Measurements from ENCODE around the gene HCN3. TPM values are rescaled to one million over a fixed set of nuclear protein-coding genes. Genes with fewer than 3 reads are reported as not detected.
A peak's percentile ranks its signal among the peaks of the same experiment; 100 is the strongest.

HCN3 gene
- total and polyA plus RNA-seq, 2 of the 13 experiments (the other 11 are each of a cell fraction or from before 2014, with no cell fraction given) = 2.4 to 10.2 TPM

DNA sequence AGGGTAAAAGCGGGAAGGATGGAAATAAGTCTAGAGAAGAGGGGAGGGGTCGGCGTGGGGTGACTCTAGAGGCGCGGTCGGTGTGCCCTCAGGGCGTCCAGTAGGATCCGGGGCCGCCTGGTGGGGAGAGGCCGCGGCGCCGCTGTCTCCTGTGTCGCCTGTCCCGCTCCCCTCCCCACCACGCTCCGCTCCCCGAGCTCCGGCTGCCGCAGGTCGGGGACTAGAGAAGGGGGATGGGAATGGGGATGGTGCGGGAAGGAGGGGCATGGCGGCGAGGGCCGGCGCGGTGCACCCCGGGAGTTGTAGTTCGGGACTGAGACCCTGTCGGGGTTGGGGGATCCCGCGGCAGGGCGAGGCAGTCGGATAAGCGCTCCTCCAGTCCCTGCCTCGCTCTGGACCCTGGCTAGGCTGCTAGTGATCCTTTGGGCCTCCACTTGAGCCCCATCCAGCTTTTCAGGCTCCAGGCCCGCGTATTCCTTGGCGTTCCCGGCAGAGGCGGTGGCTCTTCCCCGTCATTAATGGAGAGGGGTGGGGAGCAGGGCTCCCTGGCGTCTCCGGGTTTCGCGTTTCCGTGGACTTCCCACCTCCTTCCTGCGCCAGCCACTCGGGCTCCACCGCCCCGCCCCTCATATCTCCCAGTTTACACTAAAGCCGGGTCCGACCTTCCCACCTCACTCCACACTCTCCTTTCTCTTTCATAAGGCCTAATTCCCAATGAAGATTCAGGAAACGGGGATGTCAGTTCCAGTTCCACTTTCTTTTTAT, 21.8 kb upstream of the HCN3 start, which contains the start of gene ENTREP3 (continued):
- TF ChIP-seq ZNF564 (CRISPR knock-in tag; IDR thresholded peaks at IDR 0.05) = no peak
- no peak for TF ChIP-seq ZNF20 (CRISPR knock-in tag; IDR thresholded peaks at IDR 0.05)
- no peak for TF ChIP-seq PRPF4 (IDR thresholded peaks at IDR 0.05; ENCODE audit: low read depth, low read length, poor library complexity, severe bottlenecking)
- TF ChIP-seq SAP130 (CRISPR knock-in tag; IDR thresholded peaks at IDR 0.05; ENCODE audit: low read depth) = peak; percentile 87
- TF ChIP-seq ZNF547 (CRISPR knock-in tag; IDR thresholded peaks at IDR 0.05) = no peak
- no peak for TF ChIP-seq ZNF33B (CRISPR knock-in tag; IDR thresholded peaks at IDR 0.05)
- TF ChIP-seq SP2 (CRISPR knock-in tag; IDR thresholded peaks at IDR 0.05) = peak; percentile 22; the same call in 1 of the 2 replicates
- TF ChIP-seq NFE2L2 (IDR thresholded peaks at IDR 0.05; ENCODE audit: low read length) = no peak
- peak; percentile 37; the same call in 1 of the 2 replicates for TF ChIP-seq HDAC1 (CRISPR knock-in tag; IDR thresholded peaks at IDR 0.05)
- peak; percentile 82 for TF ChIP-seq KAT8 (CRISPR knock-in tag; IDR thresholded peaks at IDR 0.05)
- peak; percentile 40; the same call in 1 of the 2 replicates for TF ChIP-seq RXRA (CRISPR knock-in tag; IDR thresholded peaks at IDR 0.05)
- TF ChIP-seq RFXAP (CRISPR knock-in tag; IDR thresholded peaks at IDR 0.05; ENCODE audit: borderline replicate concordance) = peak; percentile 64; the same call in 1 of the 2 replicates
- TF ChIP-seq, protein P1, sequence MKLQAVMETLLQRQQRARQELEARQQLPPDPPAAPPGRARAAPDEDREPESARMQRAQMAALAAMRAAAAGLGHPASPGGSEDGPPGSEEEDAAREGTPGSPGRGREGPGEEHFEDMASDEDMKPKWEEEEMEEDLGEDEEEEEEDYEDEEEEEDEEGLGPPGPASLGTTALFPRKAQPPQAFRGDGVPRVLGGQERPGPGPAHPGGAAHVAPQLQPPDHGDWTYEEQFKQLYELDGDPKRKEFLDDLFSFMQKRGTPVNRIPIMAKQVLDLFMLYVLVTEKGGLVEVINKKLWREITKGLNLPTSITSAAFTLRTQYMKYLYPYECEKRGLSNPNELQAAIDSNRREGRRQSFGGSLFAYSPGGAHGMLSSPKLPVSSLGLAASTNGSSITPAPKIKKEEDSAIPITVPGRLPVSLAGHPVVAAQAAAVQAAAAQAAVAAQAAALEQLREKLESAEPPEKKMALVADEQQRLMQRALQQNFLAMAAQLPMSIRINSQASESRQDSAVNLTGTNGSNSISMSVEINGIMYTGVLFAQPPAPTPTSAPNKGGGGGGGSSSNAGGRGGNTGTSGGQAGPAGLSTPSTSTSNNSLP (IDR thresholded peaks at IDR 0.05; ENCODE audit: low read depth, low read length) = no peak
- TF ChIP-seq ZFP41 (CRISPR knock-in tag; IDR thresholded peaks at IDR 0.05; ENCODE audit: borderline replicate concordance) = no peak
- TF ChIP-seq ZNF572 (CRISPR knock-in tag; IDR thresholded peaks at IDR 0.05) = no peak; the same call in 1 of the 2 replicates
- TF ChIP-seq, protein P2, sequence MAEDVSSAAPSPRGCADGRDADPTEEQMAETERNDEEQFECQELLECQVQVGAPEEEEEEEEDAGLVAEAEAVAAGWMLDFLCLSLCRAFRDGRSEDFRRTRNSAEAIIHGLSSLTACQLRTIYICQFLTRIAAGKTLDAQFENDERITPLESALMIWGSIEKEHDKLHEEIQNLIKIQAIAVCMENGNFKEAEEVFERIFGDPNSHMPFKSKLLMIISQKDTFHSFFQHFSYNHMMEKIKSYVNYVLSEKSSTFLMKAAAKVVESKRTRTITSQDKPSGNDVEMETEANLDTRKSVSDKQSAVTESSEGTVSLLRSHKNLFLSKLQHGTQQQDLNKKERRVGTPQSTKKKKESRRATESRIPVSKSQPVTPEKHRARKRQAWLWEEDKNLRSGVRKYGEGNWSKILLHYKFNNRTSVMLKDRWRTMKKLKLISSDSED (CRISPR knock-in tag; IDR thresholded peaks at IDR 0.05) = no peak
- TF ChIP-seq WIZ (CRISPR knock-in tag; IDR thresholded peaks at IDR 0.05) = no peak
- TF ChIP-seq, protein P3, sequence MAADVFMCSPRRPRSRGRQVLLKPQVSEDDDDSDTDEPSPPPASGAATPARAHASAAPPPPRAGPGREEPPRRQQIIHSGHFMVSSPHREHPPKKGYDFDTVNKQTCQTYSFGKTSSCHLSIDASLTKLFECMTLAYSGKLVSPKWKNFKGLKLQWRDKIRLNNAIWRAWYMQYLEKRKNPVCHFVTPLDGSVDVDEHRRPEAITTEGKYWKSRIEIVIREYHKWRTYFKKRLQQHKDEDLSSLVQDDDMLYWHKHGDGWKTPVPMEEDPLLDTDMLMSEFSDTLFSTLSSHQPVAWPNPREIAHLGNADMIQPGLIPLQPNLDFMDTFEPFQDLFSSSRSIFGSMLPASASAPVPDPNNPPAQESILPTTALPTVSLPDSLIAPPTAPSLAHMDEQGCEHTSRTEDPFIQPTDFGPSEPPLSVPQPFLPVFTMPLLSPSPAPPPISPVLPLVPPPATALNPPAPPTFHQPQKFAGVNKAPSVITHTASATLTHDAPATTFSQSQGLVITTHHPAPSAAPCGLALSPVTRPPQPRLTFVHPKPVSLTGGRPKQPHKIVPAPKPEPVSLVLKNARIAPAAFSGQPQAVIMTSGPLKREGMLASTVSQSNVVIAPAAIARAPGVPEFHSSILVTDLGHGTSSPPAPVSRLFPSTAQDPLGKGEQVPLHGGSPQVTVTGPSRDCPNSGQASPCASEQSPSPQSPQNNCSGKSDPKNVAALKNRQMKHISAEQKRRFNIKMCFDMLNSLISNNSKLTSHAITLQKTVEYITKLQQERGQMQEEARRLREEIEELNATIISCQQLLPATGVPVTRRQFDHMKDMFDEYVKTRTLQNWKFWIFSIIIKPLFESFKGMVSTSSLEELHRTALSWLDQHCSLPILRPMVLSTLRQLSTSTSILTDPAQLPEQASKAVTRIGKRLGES (CRISPR knock-in tag; IDR thresholded peaks at IDR 0.05; ENCODE audit: borderline replicate concordance) = no peak
- TF ChIP-seq ZNF430 (CRISPR knock-in tag; IDR thresholded peaks at IDR 0.05) = no peak; the same call in 1 of the 2 replicates
- TF ChIP-seq IRF2 (CRISPR knock-in tag; IDR thresholded peaks at IDR 0.05) = peak; percentile 78
- no peak for TF ChIP-seq SMARCE1 (IDR thresholded peaks at IDR 0.05; ENCODE audit: borderline replicate concordance)
- TF ChIP-seq CENPT (CRISPR knock-in tag; IDR thresholded peaks at IDR 0.05; ENCODE audit: low read depth) = no peak
- no peak for TF ChIP-seq CCAR2 (optimal IDR thresholded peaks at IDR 0.05; ENCODE audit: low read depth, low read length)
- no peak for TF ChIP-seq REL (CRISPR knock-in tag; conservative IDR thresholded peaks at IDR 0.05)
- no peak for TF ChIP-seq CENPX (CRISPR knock-in tag; IDR thresholded peaks at IDR 0.05)
- TF ChIP-seq GTF3A (CRISPR knock-in tag; conservative IDR thresholded peaks at IDR 0.05) = no peak
